SJSA1 (cell line): ENCODE measurements around the gene UTP11. TPM values are rescaled to one million over a fixed set of nuclear protein-coding genes. Genes with fewer than 3 reads are reported as not detected.
A peak's percentile ranks its signal among the peaks of the same experiment; 100 is the strongest.

Experiments
- DNase-seq, 2 experiments: peaks; one replicate each; pipeline ENCODE4 v3.0.0-alpha.2; 2015 to 2020; ENCODE audit warnings: low spot score in 2 of 2, low read depth in 1 of 2
- H3K27ac ChIP-seq: fragments of 250-450 bp; sonication (Bioruptor Pico); 2 replicates; pipeline ENCODE4 v1.5.1; 2020; ENCODE audit warnings: mild to moderate bottlenecking, moderate library complexity
- H3K27me3 ChIP-seq: fragments of 250-450 bp; sonication (Bioruptor Pico); replicated peaks from 2 replicates; pipeline ENCODE4 v1.5.1; 2020; ENCODE audit warnings: mild to moderate bottlenecking, moderate library complexity
- H3K36me3 ChIP-seq: fragments of 250-450 bp; sonication (Bioruptor Pico); 2 replicates; pipeline ENCODE4 v1.5.1; 2020; ENCODE audit warnings: mild to moderate bottlenecking
- H3K4me1 ChIP-seq: fragments of 250-450 bp; sonication (Bioruptor Pico); replicated peaks from 2 replicates; pipeline ENCODE4 v1.6.1; 2021; ENCODE audit warnings: mild to moderate bottlenecking
- H3K4me3 ChIP-seq: fragments of 250-450 bp; sonication (Bioruptor Pico); 2 replicates; pipeline ENCODE4 v1.5.1; 2020; ENCODE audit warnings: mild to moderate bottlenecking
- H3K9me3 ChIP-seq: fragments of 250-450 bp; sonication (Bioruptor Pico); replicated peaks from 2 replicates; pipeline ENCODE4 v1.5.1; 2020; ENCODE audit warnings: mild to moderate bottlenecking
- total RNA-seq: library from RNA; depleted of rRNA; stranded (reverse); fragments of >200 nt; shearing (Covaris generic); gene quantifications from 2 replicates; pipeline ENCODE4 v1.2.3, GENCODE V29; 2014

UTP11 gene
- total RNA-seq, 1 experiment from 2014 or later: 124 TPM

DNA sequence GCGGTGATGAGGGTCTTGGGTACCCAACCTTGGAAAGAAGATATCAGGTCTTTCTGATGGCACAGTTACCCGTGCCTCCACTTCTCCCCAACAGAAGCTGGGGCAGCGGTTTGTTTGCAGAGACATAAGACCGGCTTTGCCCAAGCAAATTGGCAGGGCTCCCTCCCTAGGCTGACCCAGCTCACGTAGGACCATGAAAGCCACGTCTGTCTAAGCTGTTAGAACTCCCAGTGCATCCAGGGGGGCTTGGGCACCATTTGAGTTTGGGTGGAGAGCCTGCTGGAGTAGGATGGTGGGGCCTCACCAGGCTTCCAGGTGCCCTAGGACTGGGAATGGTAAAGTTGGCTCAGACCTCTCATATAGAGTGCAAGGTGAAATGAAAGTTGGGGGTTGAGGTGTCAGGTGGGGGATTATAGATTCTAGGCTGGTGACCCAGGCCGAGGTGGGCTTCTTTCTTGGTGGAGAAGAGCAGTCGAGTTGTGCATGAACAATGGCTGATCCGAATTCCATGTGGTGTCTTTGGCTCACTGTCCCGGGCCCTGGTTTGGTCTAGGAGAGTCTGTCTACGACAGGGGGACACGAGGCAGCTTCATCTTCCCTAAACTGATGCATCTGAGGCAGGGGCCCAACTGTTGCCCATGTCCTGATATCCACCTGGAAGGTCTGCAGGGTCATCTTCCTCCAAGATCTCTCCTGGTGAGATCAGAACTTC lies 30.7 kb downstream of the UTP11 start:
- Histone ChIP-seq H3K4me3 (no peak overlapping the region), H3K27ac (no peak overlapping the region), H3K27me3 (peaks cover 53% of the 10 kb centered on the region), H3K9me3 (peaks cover 5% of the 10 kb centered on the region; the same call in 1 of the 2 replicates), H3K36me3 (no peaks in the 10 kb centered on the region), H3K4me1 (peaks cover 29% of the 10 kb centered on the region)
- no peak for DNase-seq

DNA sequence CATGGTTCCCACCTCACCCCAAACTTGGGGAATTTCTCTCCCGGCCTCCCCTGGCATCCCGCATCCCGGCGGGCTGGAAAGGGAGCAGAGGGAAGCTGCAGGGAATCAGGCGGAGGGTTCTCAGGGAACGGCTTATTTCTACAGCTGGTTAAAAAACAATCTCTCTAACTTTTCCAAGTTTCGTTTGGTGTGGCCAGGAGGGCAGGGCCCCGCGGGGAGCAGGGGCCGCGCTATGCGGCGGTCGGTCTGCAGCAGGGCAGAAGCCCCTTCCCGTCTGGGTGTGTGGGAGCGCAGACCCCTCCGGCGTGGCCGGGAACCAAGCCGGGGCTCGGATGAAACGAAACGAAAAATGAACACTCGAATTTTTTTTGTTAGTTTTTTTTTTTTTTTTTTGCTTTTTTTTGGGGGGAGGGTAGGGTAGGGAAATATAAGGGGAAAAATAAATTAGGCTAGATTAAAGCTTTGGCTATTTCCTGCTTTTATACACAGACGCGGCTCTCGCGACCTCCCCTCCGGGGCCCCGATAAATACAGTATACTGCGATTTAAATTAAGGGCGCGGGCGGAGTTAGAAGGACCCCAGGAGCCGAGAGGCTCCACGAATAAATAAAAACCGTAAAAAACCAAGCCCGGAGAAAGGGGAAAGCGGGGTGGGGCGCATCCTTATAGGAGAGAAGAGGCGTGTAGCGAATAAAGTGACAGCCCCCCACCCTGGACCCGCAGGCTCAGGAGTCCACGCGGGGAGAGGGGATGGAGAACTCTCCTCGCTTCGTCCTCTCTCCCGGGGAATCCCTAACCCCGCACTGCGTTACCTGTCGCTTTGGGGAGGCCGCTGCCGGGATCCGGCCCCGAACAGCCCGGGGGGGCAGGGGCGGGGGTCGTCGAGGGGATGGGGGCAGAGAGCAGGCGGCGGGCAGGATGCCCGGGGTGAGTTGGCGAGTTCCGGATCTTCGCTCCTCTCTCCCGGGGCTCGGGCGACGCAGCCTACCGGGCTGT lies 32.0 kb downstream of the UTP11 start:
- no peak overlapping the region for H3K4me3 ChIP-seq
- H3K27me3 ChIP-seq: peaks cover 55% of the 10 kb centered on the region
- no peaks in the 10 kb centered on the region for H3K36me3 ChIP-seq
- H3K4me1 ChIP-seq: peaks cover 25% of the 10 kb centered on the region
- no peak overlapping the region for H3K27ac ChIP-seq
- no peak for DNase-seq
- peaks cover 5% of the 10 kb centered on the region; the same call in 1 of the 2 replicates for H3K9me3 ChIP-seq

DNA sequence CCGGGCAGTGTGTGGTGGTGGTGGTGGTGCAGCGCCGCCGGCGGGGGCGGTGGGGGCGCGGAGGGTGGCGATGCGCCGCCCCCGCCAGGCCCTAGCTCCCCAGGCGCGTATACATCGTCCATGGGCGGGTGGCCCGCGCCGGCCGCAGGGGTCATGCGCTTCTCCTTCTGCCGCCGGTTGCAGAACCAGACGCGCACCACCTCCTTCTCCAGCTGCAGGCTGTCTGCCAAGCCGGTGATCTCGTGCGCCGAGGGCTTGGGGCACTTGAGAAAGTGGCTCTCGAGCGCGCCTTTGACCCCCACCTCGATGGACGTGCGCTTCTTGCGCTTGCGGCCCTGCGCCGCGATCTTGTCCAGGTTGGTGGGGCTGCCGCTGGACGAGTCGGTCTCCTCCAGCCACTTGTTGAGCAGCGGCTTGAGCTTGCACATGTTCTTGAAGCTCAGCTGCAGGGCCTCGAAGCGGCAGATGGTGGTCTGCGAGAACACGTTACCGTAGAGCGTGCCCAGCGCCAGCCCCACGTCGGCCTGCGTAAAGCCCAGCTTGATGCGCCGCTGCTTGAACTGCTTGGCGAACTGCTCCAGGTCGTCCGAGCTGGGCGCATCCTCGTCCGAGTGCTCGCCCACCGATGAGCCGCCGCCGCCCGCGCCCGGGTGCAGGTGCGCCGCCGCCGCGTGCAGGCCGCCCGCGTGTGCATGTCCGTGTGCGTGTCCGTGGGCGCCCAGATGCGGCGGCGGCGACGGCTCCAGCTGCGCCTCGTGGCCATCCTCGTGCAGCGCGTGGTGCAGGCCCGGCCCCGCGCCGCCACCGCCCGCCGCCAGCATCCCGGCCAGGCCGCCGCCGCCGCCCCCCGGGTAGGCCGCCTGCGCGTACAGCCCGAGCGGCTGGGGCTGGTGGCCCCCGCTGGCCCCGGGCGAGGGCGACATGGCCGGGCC lies 33.1 kb downstream of the UTP11 start:
- H3K27ac ChIP-seq: no peak overlapping the region
- peaks cover 5% of the 10 kb centered on the region; the same call in 1 of the 2 replicates for H3K9me3 ChIP-seq
- peak overlapping the region; percentile 49; the same call in 1 of the 2 replicates for H3K4me3 ChIP-seq
- no peaks in the 10 kb centered on the region for H3K36me3 ChIP-seq
- peaks cover 55% of the 10 kb centered on the region for H3K27me3 ChIP-seq
- DNase-seq: peak in 1 of 2 experiments; percentile 41
- peaks cover 25% of the 10 kb centered on the region for H3K4me1 ChIP-seq

DNA sequence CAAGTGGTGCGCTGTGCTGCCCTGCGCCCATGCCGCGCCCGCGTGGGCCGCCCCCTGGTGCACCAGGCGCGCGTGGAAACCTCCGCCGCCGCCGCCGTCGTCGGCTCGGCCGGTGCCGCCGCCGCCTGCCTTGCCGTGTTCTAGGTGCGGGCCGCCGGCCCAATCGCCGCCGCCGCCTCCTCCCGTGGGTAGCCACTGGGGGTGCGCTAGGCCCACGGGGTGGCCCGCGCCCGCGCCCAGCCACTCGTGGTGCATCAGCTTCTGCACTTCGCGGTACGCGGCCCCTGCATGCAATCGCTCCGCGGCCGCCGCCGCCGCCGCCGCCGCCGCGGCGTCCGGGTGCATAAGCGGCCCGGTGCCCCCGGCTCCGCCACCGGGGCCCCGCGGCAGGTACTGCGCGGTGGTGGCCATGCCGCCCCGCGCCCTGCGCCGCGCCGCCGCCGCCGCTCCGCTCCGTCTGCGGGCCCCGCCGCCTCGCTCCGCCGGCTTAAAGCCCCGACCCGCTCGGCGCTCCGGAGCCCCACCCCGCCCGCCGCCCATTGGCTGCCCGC lies 33.9 kb downstream of the UTP11 start, which contains the start of gene POU3F1:
Gene POU3F1, minus strand, starts transcription at position 461 of the 551 bp plus-strand sequence. Its CDS starts 50 bp downstream, at position 411.
- peak in 1 of 2 experiments; percentile 28 for DNase-seq
- H3K4me1 ChIP-seq: peaks cover 25% of the 10 kb centered on the region
- H3K36me3 ChIP-seq: no peaks in the 10 kb centered on the region
- no peak within 1 kb of the TSS for H3K27ac ChIP-seq
- peak within 1 kb of the TSS; percentile 49 for H3K4me3 ChIP-seq
- H3K9me3 ChIP-seq: peaks cover 5% of the 10 kb centered on the region; the same call in 1 of the 2 replicates
- peaks cover 55% of the 10 kb centered on the region for H3K27me3 ChIP-seq

DNA sequence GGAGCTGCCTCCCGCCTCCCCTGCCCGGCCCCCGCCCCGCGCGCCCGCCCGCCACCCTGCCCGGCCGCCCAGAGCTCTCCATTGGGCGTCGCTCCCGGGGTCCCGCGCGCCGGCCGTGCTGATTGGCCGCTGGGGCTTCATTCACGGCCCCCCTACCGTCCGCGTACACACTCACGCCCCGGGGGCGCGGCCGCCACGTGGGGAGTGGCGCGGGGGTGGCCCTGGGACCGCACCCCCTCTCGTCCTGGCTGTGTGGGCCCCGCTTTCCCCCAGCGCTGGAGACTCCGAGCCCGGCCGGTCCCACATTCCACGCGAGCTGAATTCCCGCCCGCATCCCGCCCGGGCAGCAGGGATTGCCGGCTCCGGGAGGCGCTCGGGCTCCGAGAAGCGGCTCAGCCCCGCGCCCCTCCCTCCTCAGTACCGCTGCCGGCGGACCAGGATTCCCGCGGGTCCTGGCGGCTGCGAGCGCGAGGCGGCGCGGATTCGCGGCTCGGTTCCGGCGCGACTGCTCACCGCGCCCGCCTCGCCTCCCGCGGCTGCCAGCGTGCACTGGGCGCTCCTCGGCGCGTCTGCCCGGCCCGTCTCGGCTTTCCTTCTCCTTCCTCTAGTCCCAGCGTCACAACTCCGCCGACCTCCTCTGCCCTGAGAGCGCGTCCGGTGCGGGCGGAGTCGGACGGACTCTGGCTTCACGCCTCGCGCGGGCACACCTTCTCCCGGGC lies 34.5 kb downstream of the UTP11 start:
- Histone ChIP-seq H3K36me3 (no peaks in the 10 kb centered on the region), H3K4me1 (peaks cover 25% of the 10 kb centered on the region), H3K4me3 (peak overlapping the region; percentile 49), H3K27me3 (peaks cover 51% of the 10 kb centered on the region), H3K27ac (no peak overlapping the region), H3K9me3 (peaks cover 5% of the 10 kb centered on the region; the same call in 1 of the 2 replicates)
- DNase-seq: peak; percentile 82 to 89

DNA sequence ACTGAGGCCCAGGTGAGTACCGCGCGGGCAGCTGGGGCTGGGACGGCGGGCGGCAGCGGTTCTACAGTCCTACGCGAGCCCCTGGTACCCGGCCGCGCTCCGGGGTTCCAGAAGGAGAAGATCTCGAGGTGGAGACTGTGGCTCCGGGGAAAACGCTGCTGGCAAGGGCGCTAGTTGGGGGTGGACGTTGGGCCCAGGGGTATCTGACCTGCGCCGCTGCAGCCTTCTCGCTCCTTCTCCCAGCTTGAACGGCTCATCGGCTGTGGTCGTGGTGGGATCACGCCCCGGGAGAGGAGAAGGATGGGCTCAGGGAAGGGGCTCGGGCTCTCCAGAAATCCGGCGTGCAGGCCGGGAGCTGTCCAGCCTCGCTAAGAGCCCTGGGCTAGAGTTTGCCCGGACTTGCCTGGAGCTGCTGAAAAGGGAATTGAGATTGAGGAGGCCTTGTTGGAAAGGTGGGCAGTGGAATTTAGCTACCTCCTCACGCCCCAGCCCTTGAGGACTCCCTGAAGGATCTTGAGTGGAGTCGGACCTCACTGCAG lies 35.1 kb downstream of the UTP11 start:
- no peaks in the 10 kb centered on the region for H3K36me3 ChIP-seq
- DNase-seq: no peak
- peak overlapping the region; percentile 49 for H3K4me3 ChIP-seq
- no peak overlapping the region for H3K27ac ChIP-seq
- H3K9me3 ChIP-seq: peaks cover 5% of the 10 kb centered on the region; the same call in 1 of the 2 replicates
- H3K27me3 ChIP-seq: peaks cover 44% of the 10 kb centered on the region
- H3K4me1 ChIP-seq: peaks cover 25% of the 10 kb centered on the region

DNA sequence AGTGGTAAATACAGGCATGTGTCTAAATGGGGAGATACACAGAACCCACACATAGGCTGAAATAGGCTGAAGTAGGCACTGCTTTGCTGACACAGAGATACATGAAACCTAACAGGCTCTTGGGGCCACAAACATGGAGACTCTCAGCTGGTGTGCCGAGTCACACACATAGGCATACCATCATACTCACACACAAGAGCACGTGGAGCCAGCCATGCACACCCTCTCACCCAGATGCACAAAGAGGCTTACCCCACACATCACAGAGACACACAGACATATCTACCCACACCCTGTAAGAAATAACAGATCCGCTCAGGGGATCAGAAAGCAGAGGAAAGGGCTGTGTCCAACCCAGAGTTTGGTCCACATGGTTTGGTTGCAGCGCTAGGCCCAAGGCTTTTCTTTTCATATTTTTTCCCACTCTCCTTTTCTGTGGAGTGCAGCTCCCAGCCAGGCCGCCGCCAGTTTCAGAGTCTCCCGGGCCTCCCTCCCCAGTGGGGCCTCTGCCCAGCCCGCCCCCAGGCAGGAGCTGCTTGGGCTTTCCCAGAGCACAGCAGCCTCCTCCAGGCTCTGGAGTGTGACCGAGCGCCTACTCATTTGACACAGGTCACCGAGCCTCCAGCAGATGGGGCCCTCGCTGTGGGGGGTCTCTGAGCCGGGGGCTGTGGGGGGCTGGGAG lies 38.0 kb downstream of the UTP11 start:
- DNase-seq: no peak
- Histone ChIP-seq H3K4me1 (peaks cover 21% of the 10 kb centered on the region), H3K27me3 (peaks cover 19% of the 10 kb centered on the region), H3K27ac (no peak overlapping the region), H3K9me3 (peaks cover 3% of the 10 kb centered on the region; the same call in 1 of the 2 replicates), H3K4me3 (no peak overlapping the region), H3K36me3 (no peaks in the 10 kb centered on the region)

DNA sequence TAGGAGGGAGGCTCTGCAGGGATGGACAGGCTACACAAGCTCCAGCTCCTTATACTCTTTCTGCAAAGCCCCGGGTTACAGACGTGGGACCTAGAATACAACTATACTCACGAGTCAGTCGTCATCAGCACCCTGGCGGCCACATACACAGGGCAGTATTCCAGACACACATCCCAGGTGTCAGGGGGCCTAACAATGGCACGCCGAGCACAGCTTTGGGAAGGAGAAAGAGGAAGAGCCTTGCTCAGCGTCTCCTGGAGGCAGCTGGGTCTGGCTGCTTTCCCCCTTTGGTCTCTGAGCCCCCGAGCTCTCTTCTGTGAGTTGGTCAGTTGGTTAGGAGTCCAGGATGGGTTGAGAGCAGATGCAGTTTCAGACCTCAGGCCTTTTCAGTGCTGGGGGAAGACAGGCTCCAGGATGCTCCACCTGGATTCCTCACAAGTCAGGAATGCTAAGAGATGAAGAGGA lies 38.6 kb downstream of the UTP11 start:
- Histone ChIP-seq H3K9me3 (no peaks in the 10 kb centered on the region; the same call in 1 of the 2 replicates), H3K36me3 (no peaks in the 10 kb centered on the region), H3K4me1 (peaks cover 15% of the 10 kb centered on the region), H3K4me3 (no peak overlapping the region), H3K27me3 (peaks cover 15% of the 10 kb centered on the region), H3K27ac (no peak overlapping the region)
- DNase-seq: no peak

DNA sequence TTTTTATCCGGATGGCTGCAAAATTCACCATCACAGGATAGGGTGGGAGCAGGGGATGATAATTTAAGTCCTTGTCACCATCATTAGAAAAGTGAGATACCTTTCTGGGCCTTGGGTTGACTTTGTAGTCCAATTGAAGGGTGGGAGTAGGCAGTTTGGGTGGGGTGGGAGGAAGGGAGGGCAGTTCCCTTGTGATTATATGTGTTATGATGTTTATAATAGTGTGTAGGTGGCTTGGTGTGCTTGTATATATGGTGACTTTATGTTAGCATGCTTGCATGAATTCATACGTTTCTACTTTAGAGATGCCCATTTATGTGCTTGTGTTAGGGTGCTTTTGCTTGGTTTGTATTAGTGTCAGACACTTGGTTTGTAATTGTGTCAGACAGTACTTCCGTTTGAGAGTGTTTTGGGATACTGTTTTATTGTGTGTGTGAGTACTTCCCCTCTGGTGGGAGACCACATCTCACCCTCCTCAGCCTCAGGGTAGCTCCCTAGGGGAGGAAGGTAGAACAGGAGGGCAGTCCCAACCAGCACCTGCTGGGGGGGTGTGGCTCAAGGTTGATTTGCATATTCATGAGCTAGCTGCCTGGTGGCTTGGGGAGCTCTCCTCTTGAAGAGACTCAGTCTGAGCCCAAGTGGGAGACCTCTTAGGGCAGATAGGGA lies 40.3 kb downstream of the UTP11 start:
- H3K27ac ChIP-seq: no peak overlapping the region
- H3K27me3 ChIP-seq: peaks cover 5% of the 10 kb centered on the region
- H3K36me3 ChIP-seq: no peaks in the 10 kb centered on the region
- H3K4me3 ChIP-seq: no peak overlapping the region
- no peak for DNase-seq
- H3K9me3 ChIP-seq: no peaks in the 10 kb centered on the region
- no peaks in the 10 kb centered on the region for H3K4me1 ChIP-seq

DNA sequence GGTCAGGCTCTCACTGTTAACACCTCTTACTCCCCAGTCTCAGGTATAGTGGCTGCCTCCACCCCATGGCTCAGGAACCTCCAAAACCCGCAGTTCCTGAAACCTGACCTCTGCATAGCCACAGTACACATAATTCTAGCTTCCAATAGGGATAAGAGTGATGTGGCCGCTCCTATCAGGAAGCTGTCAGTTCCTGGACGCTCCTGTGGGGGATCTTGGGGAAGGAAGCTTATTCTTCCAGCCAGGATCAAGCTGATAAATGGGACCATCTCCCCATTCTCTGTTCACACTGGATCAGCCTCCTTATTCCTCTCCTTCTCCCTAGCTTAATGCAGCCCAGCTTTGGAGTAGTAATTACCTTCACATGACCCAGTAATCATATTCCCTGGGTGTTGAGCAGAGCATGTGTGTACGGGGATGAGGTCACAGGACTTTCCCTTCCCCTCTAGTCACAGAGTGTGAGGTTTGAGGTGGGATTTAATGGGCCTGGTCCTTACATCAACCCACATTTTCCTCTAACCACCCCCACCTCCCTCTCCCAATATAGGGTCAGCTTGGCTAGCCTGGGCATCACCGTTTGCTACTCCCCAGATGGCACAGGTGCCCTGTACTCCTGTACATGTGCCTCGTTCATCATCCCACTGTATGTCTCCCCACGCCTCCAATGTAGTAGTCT lies 41.0 kb downstream of the UTP11 start:
- no peak for DNase-seq
- no peaks in the 10 kb centered on the region for H3K36me3 ChIP-seq
- H3K4me3 ChIP-seq: no peak overlapping the region
- H3K4me1 ChIP-seq: no peaks in the 10 kb centered on the region
- H3K27me3 ChIP-seq: no peaks in the 10 kb centered on the region
- H3K27ac ChIP-seq: no peak overlapping the region
- H3K9me3 ChIP-seq: no peaks in the 10 kb centered on the region

DNA sequence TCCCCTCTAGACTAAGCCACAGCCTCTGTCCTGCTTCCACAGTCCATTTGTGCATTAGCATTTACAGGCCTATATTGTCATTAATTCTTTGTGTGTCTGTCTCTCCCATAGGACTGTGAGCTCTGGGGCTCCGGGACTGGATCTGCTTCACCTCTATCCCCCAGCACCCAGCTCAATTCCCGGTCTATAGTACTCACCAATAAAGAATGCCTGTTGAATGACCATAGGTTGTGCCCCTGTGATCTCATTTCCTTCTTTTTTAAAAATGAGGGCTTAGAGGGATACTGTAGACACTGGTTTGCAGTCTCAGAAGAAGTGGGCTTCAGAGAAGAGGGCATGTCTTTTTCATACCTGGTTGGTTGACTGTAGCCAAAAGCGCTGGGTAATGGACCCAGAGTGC lies 42.9 kb downstream of the UTP11 start:
- Histone ChIP-seq H3K36me3 (no peaks in the 10 kb centered on the region), H3K4me3 (no peak overlapping the region), H3K9me3 (no peaks in the 10 kb centered on the region), H3K4me1 (no peaks in the 10 kb centered on the region), H3K27me3 (no peaks in the 10 kb centered on the region), H3K27ac (no peak overlapping the region)
- DNase-seq: no peak
